CD14-positive monocyte (primary cell): ENCODE measurements around the gene MACROD2. TPM values are rescaled to one million over a fixed set of nuclear protein-coding genes. Genes with fewer than 3 reads are reported as not detected.
"Not testable (repeated sequence)": the region's sequence is repeated elsewhere in the genome, so short reads cannot be mapped to it uniquely, and the experiment has no call there.

ENCODE experiments used
- DNase-seq, 3 donors: peaks; one replicate each; pipeline ENCODE4 v3.0.0-alpha.2; 2011 to 2022
- H2AFZ ChIP-seq: 2 replicates; pipeline ENCODE4 v1.6.0; 2012; ENCODE audit warnings: mild to moderate bottlenecking, low read depth, low read length, inconsistent platforms; ENCODE audit not compliant: insufficient read depth, poor library complexity, severe bottlenecking
- H3K27ac ChIP-seq, 2 donors: 1 replicate in 1 of 2; 2 replicates in 1 of 2; pipeline ENCODE4 v1.5.1; 2012 to 2013; ENCODE audit warnings: low read length in 2 of 2, control low read depth in 1 of 2, inconsistent platforms in 1 of 2, low read depth in 1 of 2, mild to moderate bottlenecking in 1 of 2
- H3K27me3 ChIP-seq, 2 donors: one replicate each; pipeline versions ENCODE4 v1.6.0 to v1.6.1; 2011 to 2013; ENCODE audit warnings: low read length in 2 of 2; ENCODE audit not compliant: control insufficient read depth in 2 of 2, insufficient read depth in 2 of 2
- H3K36me3 ChIP-seq, 2 donors: replicated peaks in 1 of 2; 1 replicate in 1 of 2; 2 replicates in 1 of 2; pipeline versions ENCODE4 v1.5.1 to v1.6.1; 2012 to 2013; ENCODE audit warnings: low read length in 2 of 2, control low read depth in 1 of 2, inconsistent platforms in 1 of 2, mild to moderate bottlenecking in 1 of 2; ENCODE audit not compliant: insufficient read depth in 2 of 2, control insufficient read depth in 1 of 2
- H3K4me1 ChIP-seq, 2 donors: 1 replicate in 1 of 2; 2 replicates in 1 of 2; pipeline versions ENCODE4 v1.5.1 to v1.6.1; 2012 to 2013; ENCODE audit warnings: low read length in 2 of 2, control low read depth in 1 of 2, inconsistent platforms in 1 of 2, mild to moderate bottlenecking in 1 of 2, moderate library complexity in 1 of 2; ENCODE audit not compliant: insufficient read depth in 2 of 2, control insufficient read depth in 1 of 2
- H3K4me2 ChIP-seq: replicated peaks from 2 replicates; pipeline ENCODE3; 2012; ENCODE audit warnings: low read length, moderate library complexity, mild to moderate bottlenecking; ENCODE audit not compliant: poor library complexity, severe bottlenecking; ENCODE audit errors: extremely low read depth
- H3K4me3 ChIP-seq, 3 experiments: fragments of 200-600 bp in 1 of 3; sonication (generic) in 1 of 3; replicated peaks in 1 of 3; 1 replicate in 2 of 3; 2 replicates in 1 of 3; pipeline ENCODE4 v1.5.1; 2011 to 2013; ENCODE audit warnings: low read length in 3 of 3, mild to moderate bottlenecking in 3 of 3, control low read depth in 2 of 3, low read depth in 2 of 3, inconsistent platforms in 1 of 3, moderate library complexity in 1 of 3
- H3K79me2 ChIP-seq: 2 replicates; pipeline ENCODE4 v1.6.0; 2012; ENCODE audit warnings: mild to moderate bottlenecking, control low read depth, inconsistent platforms, low read length, moderate library complexity; ENCODE audit not compliant: insufficient read depth
- H3K9ac ChIP-seq: 2 replicates; pipeline ENCODE4 v1.6.0; 2017; ENCODE audit warnings: low read length, mild to moderate bottlenecking; ENCODE audit not compliant: insufficient read depth, poor library complexity, severe bottlenecking
- H3K9me3 ChIP-seq, 2 donors: replicated peaks in 1 of 2; 1 replicate in 1 of 2; 2 replicates in 1 of 2; pipeline versions ENCODE4 v1.5.1 to v1.6.1; 2012 to 2013; ENCODE audit warnings: low read length in 2 of 2, control low read depth in 1 of 2; ENCODE audit not compliant: control insufficient read depth in 1 of 2, insufficient read depth in 1 of 2
- H4K20me1 ChIP-seq: 2 replicates; pipeline ENCODE4 v1.6.0; 2012; ENCODE audit warnings: mild to moderate bottlenecking, low read length, control low read depth, moderate library complexity; ENCODE audit not compliant: insufficient read depth
- H3K27ac Mint-ChIP-seq, 7 donors: one replicate each; pipeline ENCODE4 v1.8.0; 2020; ENCODE audit warnings: mild to moderate bottlenecking in 7 of 7, mixed read lengths in 7 of 7, moderate library complexity in 6 of 7, inconsistent platforms in 2 of 7
- H3K27me3 Mint-ChIP-seq, 3 donors: one replicate each; pipeline ENCODE4 v1.8.0; 2021 to 2022; ENCODE audit warnings: low read depth in 3 of 3, mild to moderate bottlenecking in 3 of 3, mixed read lengths in 3 of 3, moderate library complexity in 3 of 3, inconsistent platforms in 1 of 3
- H3K36me3 Mint-ChIP-seq, 2 donors: one replicate each; pipeline ENCODE4 v1.8.0; 2020; ENCODE audit warnings: mixed read lengths in 2 of 2, inconsistent platforms in 1 of 2, mild to moderate bottlenecking in 1 of 2
- H3K4me1 Mint-ChIP-seq: one replicate; pipeline ENCODE4 v1.8.0; 2020; ENCODE audit warnings: mild to moderate bottlenecking, mixed read lengths
- H3K4me3 Mint-ChIP-seq, 2 donors: one replicate each; pipeline ENCODE4 v1.8.0; 2020; ENCODE audit warnings: mild to moderate bottlenecking in 2 of 2, mixed read lengths in 2 of 2, moderate library complexity in 1 of 2
- H3K9me3 Mint-ChIP-seq, 7 donors: one replicate each; pipeline ENCODE4 v1.8.0; 2020 to 2022; ENCODE audit warnings: mixed read lengths in 7 of 7, mild to moderate bottlenecking in 6 of 7, moderate library complexity in 6 of 7, inconsistent platforms in 2 of 7
- WGBS: methylation state at CpG from one replicate; pipeline ENCODE4 v1.1.5; 2013; ENCODE audit warnings: missing lambda C conversion rate; ENCODE audit not compliant: insufficient coverage; 5-methylcytosine and 5-hydroxymethylcytosine counted together
- intact Hi-C, 2 donors: fragments of 100-400 bp; cut with micrococcal nuclease; formaldehyde crosslinking; loops; one replicate each; pipeline versions ENCODE4 v1.15.0 to v1.15.1; 2023
- polyA plus RNA-seq, 3 donors: library from polyadenylated mRNA; depleted of rRNA in 1 of 3; unstranded in 2 of 3; stranded (reverse) in 1 of 3; fragments of 300-500 nt in 2 of 3; fragments of >200 nt in 1 of 3; fragmentation: Illumina TruSeq in 2 of 3; gene quantifications; 1 replicate in 2 of 3; 2 replicates in 1 of 3; pipeline ENCODE4 v1.2.3, GENCODE V29; 2012 to 2021
- TF ChIP-seq, protein P1 (sequence below): fragments of 200-600 bp; IDR thresholded peaks from one replicate; pipeline ENCODE4 v1.8.0; 2022; ENCODE audit warnings: antibody characterized with exemption, mild to moderate bottlenecking

Gene MACROD2
- polyA plus RNA-seq, 3 donors: 0.23 TPM; not detected in 2

GRCh38 chr20:15140286-15140685 is 1145.0 kb downstream of the MACROD2 start:
- Histone ChIP-seq H2AFZ (no peak overlapping the region), H3K4me1 (no peaks in the 10 kb centered on the region), H3K27ac (no peak overlapping the region), H3K9me3 (no peaks in the 10 kb centered on the region), H3K4me2 (no peak overlapping the region), H3K36me3 (no peaks in the 10 kb centered on the region), H4K20me1 (no peaks in the 10 kb centered on the region), H3K79me2 (no peaks in the 10 kb centered on the region), H3K9ac (no peak overlapping the region), H3K4me3 (no peak overlapping the region), H3K27me3 (no peaks in the 10 kb centered on the region)
- no CpG with 5 or more reads among the region's 2 CpGs for WGBS
- Mint-ChIP-seq H3K9me3 (peaks cover 0 to 8% (median 2%) of the 10 kb centered on the region in 7 donors), H3K36me3 (no peaks in the 10 kb centered on the region), H3K4me3 (no peak overlapping the region), H3K27ac (no peak overlapping the region), H3K27me3 (no peaks in the 10 kb centered on the region), H3K4me1 (no peaks in the 10 kb centered on the region)
- TF ChIP-seq, protein P1, sequence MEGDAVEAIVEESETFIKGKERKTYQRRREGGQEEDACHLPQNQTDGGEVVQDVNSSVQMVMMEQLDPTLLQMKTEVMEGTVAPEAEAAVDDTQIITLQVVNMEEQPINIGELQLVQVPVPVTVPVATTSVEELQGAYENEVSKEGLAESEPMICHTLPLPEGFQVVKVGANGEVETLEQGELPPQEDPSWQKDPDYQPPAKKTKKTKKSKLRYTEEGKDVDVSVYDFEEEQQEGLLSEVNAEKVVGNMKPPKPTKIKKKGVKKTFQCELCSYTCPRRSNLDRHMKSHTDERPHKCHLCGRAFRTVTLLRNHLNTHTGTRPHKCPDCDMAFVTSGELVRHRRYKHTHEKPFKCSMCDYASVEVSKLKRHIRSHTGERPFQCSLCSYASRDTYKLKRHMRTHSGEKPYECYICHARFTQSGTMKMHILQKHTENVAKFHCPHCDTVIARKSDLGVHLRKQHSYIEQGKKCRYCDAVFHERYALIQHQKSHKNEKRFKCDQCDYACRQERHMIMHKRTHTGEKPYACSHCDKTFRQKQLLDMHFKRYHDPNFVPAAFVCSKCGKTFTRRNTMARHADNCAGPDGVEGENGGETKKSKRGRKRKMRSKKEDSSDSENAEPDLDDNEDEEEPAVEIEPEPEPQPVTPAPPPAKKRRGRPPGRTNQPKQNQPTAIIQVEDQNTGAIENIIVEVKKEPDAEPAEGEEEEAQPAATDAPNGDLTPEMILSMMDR: no peak
- no peak for DNase-seq
- intact Hi-C loops: no loop called here

DNA sequence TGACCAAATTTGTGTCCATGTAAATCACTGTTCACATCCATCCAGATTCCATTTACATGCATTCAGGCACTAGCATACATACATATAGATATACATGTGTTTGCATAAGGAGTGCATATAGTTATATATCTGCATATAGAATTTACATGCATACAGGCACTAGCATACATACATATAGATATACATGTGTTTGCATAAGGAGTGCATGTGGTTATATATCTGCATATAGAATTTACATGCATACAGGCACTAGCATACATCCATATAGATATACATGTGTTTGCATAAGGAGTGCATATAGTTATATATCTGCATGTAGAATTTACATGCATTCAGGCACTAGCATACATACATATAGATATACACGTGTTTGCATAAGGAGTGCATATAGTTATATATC is 1145.6 kb downstream of the MACROD2 start:
- H3K36me3 ChIP-seq, H3K4me2 ChIP-seq, H3K36me3 Mint-ChIP-seq, H3K4me1 ChIP-seq, H3K4me3 Mint-ChIP-seq, H3K27ac ChIP-seq, H3K9me3 ChIP-seq, DNase-seq, H3K27ac Mint-ChIP-seq, H3K79me2 ChIP-seq, H3K9me3 Mint-ChIP-seq, H2AFZ ChIP-seq, H3K9ac ChIP-seq, H3K4me3 ChIP-seq, H3K4me1 Mint-ChIP-seq, H3K27me3 Mint-ChIP-seq, H3K27me3 ChIP-seq, intact Hi-C loops, H4K20me1 ChIP-seq: not testable (repeated sequence)
- no CpG with 5 or more reads among the region's 1 CpG for WGBS
